Measurements from ENCODE around the gene SH3PXD2A.

The SH3PXD2A gene

DNA sequence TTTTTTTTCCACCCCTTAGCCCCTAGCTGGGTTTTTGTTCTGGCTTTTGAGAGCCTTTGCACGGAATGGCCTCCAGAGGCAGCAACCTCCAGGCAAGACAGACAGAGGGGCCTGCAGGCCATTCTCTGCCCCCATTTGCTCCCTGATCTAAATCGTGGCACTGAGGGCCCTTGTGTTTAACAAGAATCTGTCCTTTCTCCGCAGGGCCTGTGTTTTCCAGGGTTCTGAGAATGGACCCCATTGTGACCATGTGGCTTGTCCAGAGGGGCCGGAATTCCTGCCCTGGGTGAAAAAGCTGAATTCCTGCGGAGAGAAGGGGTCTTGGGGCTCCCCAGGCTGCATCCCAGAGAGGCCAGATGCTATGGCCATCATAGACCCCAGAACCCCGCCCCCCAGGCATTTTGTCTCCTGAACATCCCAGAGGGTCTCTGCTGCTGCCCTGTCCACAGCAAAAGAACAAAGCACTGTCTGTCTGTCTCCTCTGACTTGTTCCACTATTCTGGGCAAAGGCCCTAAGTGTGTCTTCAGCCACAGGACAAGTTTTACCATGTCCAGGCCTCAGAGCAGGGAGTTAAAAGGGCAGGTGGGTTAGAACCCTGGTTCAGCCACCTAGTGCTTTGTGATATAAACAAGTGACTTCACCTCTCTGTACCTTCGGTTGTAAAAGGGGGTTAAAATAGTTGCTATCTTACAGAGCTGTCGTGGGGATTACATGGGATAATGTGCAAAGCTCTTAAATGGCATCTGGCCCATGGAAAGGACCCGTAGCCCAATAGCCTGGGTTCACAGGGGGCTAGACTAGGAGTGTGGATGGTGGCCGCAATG, 155.6 kb downstream of the SH3PXD2A start:
- DNase-seq, result no peak

- no peak for DNase-seq
These were observed 157.1 kb downstream of the SH3PXD2A start for GRCh38 chr10:103698266-103698665.

DNA sequence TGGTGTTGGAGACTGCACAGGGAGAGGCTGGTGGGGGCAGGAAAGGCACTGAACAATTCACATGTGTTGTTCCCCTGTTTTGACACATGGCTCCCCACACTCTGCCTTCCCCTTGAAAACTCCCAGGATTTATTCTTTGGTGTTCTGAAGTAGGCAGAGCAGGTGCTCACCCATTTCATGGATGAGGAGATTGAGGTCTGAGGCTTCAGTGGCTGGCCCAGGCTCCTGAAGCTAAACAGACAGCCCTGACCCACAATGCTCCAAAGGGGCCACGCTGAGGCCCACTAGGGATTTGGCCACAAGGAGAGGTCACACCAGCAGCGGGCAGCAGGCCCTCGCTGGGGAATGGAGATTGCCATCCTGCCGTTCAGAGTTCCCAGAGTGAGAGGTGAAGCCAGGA, 157.6 kb downstream of the SH3PXD2A start:
- no peak for DNase-seq

- peak; percentile 62 for DNase-seq
These were observed 158.8 kb downstream of the SH3PXD2A start for GRCh38 chr10:103696411-103697145.

DNA sequence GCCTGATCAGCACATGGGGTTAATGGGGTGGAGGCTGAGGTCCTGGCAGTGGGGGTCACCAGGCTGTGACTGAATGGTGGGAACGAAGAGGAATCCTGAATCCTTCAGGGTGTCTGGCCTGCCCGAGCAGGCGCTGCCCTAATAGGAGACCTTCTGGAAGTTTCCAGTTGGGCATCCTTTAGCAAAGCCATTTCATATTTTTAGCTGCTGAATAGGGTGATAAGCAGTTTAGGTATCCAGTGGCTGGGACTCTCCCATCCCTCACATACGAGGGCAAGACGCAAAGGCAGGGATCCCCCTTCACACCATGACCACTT, 159.3 kb downstream of the SH3PXD2A start:
- no peak for DNase-seq

GRCh38 chr10:103695584-103696005, 159.8 kb downstream of the SH3PXD2A start:
- no peak for DNase-seq

DNA sequence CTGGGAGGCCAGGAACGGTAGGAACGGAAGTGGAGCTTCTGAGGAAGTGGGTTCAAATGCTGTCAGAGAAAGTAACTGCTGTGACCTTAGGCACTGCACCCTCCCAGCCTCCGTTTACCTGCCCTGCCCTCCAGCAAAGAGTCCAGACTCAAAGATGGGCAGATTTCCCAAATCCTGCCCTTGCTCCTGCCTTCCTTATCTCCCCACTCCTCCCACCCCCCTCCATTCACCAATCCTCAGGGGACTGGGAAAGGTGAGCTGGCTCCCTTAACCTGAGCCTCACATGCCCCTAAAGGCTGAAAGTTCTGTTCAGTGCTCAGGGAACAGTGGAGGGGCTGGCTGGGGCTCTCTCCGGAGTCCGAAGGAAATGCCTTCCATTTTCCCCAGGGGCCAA, 161.6 kb downstream of the SH3PXD2A start:
- no peak for DNase-seq

DNA sequence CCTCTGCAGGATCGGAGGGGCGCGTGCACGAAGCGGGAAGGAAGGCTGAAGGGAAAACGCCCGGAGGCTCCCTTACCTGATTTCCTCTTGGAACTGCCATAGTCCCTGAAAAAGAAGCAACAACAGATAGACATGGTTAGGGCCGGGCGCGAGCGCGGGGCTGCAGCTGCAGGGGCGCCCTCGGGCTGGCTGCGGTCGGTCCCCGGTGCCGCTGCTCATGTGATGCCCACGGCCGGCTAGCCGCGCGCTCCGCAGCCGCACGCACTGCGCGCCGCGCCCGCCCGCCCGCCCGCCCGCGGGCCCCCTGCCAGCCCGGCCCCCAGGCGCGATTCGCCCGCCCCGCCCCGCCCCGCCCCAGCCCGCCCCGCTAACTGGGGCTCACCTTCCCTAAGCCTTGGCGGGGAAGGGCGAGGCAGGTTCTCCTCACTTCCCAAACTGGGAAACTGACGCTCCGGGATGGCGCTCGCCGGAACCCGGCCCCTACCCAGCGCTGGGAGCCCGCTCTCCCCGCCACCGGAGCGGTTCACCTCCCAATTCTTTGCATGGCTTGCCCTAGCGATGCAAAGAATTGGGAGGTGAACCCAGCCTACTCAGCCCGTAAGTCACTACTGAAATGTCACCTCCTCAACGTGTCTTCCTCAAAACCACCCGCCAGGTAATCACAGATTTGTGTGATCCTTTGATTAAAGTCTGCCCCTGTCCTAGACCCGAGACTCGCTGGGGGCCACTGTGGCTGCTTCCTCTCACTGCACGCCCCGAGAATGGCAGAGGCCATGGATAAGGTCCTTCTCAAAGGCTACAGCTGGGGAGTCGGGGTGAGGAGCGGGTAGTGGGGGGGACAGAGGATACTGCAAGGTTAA, 162.2 kb downstream of the SH3PXD2A start:
- DNase-seq, result peak; percentile 56

DNA sequence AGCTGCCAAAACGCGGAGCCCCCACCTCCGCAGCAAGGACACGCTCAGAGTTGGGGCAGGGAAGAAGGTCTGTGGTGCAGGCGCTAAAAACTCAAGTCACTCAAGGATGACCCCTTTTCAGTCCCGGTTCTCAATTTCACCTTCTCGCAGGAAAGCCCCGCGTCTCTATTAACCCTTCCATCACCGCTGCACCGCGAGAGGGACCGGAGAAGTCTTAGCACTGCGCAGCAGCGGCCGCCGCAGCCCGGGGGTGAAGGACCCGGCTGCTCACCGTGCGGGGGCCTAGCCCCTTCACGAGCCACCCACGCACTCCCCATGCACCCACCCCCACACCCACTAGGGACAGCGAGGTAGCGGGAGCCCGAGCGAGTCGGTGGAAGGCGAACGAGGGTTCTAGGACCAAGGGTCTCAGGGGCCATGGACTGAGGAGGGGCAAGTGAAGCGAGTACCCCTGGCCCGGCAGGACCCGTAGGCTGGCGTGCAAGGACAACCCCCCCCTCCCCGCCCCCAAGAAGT, 162.9 kb downstream of the SH3PXD2A start:
- DNase-seq, result no peak

DNA sequence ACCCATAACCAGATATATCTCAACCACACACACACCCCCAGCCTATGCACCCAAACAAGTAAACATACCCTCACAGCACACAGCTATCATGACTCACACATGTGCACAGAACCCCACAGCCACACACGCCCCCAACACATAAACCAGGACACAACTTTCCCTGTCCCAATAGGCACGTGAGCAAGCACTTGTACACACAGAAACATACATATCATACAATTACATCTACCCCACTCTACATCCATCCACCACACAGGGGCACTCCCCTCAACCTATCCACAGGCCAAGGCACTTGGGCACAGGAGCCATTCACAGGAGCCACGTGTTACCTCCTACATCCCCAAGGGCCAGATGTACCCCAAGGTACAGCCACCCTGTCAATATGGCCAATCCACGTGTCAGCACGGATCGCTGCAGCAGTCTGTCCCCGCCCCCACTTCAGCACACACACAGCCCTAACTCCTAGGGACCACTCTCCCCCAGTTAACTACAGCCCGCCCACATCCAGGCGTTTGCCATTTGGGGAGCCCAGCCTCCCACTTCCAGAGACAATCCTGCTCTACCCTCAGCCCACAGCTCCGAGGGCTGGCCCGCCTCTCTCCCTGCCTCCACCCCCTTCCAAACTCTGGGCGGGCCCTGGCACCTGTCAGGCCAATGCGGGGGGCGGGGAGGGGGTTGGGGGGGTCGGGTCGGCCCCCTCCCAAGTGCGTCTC, 163.5 kb downstream of the SH3PXD2A start:
- DNase-seq, result no peak

GRCh38 chr10:103691267-103691666, 164.1 kb downstream of the SH3PXD2A start:
- no peak for DNase-seq

DNA sequence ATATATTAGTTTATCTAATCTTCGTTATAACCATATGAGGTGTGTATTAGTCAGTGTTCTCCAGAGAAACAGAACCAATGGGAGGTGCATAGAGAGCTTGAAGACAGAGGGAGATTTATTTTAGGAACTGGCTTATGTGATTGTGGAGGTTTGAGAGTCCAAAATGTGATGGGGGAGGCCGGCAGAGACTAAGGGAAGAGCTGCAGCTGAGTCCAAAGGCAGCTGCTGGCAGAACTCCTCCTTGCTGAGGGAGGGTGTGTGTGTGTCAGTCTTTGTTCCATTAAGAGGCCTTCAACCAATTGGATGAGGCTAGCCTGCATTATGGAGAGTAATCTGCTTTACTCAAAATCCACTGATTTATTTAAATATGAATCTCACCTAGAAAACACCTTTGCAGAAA, 165.1 kb downstream of the SH3PXD2A start:
- no peak for DNase-seq

GRCh38 chr10:103688491-103688890, 166.9 kb downstream of the SH3PXD2A start:
- DNase-seq, result no peak

GRCh38 chr10:103687718-103688117, 167.7 kb downstream of the SH3PXD2A start:
- DNase-seq, result no peak

DNA sequence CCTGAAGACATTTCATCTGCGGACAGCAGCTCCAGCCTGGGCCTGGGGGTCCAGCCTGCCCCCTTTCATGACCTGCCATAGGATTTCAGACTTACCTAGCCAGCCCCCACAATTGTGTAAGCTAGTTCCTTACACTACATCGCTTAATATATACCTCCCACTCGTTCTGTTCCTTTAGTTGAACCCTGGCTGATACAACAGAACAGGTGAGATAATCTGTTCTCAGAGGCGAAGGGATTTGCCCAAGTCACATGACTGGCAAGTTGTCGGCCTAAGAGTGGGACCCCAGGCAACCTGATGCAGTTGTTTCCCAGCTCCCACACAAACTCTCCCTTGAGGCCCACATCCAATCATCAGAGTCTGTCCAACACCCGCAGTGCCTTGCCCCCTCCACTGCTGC, 168.2 kb downstream of the SH3PXD2A start:
- no peak for DNase-seq

DNA sequence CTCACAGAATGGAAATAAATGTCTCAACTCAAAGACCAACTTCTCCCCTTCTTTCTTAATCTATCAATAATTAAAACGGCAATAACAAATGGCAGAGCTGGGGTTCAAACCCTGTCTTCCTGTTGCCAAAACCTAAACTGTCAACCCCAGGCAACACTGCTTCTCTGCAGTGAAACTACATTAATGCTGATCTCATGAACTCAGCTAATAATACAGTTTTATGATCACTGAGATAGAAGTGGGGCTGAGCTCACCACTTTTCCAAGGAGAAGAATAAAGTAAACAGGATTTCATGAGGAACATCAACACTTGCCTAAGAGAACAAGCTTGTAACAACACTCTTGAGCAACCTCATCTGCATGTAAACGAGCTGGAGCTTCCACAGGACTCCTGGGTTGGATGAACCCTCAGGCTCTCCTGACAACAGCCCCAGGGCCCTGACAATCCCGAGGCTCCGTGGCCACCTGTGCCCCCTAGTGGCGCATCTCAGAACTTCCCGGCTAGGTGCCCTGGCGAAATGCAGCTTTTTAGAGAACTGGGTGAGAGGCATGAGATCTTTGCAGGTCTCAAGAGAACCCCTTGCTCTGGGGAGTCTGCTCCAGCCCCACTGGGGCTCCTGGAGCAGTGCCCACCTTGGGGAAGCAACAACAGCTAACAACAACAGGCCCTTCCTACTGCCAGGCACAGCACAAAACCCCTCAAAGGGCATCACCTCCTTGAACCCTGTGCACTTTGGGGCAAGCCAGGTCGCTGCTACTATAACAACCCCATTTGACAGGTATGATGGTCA, 169.3 kb downstream of the SH3PXD2A start:
- DNase-seq, result peak; percentile 83

GRCh38 chr10:103683851-103684250, 171.5 kb downstream of the SH3PXD2A start:
- DNase-seq, result no peak

- DNase-seq, result no peak
These were observed 172.7 kb downstream of the SH3PXD2A start for GRCh38 chr10:103682631-103683030.

- no peak for DNase-seq
These were observed 173.6 kb downstream of the SH3PXD2A start for GRCh38 chr10:103681617-103682399.

DNA sequence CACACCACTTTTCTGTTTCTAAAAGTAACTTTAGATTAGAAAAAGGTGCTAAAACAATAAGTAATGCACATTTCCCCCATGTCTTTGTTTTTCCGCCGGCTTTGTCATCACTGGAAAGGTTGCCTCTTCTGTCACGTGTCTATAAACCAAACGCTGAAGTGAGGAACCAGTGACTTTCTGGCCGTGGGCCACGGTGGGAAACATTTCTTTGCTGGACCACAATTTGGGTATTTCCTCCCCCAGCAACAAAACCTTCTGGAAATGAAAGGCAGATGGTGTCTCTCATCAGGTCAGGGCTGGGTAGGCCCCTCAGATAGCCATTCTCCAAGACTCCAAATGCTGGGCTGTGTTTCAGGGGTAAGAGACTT, 174.5 kb downstream of the SH3PXD2A start:
- no peak for DNase-seq
